NCI-H2196 (cell line): ENCODE measurements around the gene ANGPTL5.
"Not testable (repeated sequence)": the region's sequence is repeated elsewhere in the genome, so short reads cannot be mapped to it uniquely, and the experiment has no call there.

Experiments
- DNase-seq: peaks from one replicate; lab custom pipeline; 2025; ENCODE audit not compliant: unreplicated experiment; lab: John Stamatoyannopoulos, UW

The ANGPTL5 gene

DNA sequence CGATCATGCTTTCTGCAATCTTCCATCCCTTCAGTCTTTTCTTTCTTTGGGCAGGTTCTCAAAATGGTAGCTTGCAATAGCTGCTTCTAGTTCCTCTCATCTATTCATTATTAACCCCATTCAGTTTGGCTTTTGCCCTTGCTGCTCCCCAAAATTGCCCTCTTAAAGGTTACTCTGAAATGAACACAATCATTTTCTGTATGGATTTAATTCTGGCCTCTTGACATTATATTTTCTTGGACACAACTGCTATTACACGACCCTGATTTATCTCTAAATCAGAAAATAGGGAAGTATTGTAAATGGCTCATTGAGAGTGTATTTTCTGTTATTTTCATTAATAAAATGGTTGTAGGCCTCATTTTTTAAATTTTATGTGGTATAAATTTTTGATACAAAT lies at the start of gene ANGPTL5:
ANGPTL5 (minus strand) TSS at position 101 of the 400 bp plus-strand sequence. CDS start 8,613 bp downstream, outside the sequence.
- DNase-seq, result no peak

DNA sequence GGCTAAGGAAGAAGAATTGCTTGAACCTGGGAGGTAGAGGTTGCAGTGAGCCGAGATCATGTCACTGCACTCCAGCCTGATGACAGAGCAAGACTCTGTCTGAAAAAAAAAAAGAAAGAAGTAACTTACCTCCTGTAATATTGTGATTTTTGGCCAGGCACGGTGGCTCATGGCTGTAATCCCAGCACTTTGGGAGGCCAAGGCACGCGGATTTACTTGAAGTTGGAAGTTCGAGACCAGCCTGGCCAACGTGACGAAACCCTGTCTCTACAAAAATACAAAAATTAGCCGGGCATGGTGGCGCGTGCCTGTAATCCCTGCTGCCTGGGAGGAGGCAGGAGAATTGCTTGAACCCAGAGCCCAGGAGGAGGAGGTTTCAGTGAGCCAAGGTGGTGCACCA lies 47.9 kb upstream of the ANGPTL5 start:
- DNase-seq, result not testable (repeated sequence)

DNA sequence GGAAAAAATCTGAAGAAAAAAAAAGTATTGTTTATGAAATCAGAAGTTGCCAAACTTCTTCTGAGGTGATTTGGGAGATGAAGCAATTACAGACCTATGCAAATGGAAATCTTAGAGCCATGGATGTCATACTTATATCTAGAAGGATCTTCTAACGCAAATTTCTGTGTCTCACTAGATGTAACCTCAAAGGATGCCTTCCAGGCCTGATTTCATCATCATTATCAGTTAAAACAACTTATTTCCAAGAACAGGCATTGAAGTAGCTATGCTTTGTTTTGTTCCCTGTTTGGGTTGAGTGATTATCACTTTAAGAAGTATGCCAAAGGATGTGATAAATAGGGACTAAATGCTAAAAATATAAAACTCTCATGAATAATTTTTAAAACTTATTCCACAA lies 43.9 kb upstream of the ANGPTL5 start:
- DNase-seq, result no peak

DNA sequence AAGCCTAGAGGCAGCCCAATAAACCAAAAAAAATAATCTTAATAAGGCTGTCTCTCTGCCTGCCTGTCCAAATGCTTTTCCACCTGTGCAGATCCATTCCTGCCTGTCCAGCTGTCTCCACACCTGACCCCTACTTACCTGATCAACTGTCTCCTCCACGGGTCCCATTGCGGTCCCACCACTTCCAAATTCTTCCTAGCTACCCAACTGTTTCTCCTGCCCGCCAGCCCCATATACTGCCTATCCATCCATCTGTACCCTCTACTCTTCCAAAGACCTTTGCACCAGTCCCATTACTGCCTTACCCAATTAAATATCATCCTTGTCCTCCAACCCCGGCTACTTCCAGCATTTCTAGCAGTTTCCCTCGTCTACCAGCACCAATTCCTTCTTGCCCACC lies 39.4 kb upstream of the ANGPTL5 start:
- DNase-seq, result no peak

DNA sequence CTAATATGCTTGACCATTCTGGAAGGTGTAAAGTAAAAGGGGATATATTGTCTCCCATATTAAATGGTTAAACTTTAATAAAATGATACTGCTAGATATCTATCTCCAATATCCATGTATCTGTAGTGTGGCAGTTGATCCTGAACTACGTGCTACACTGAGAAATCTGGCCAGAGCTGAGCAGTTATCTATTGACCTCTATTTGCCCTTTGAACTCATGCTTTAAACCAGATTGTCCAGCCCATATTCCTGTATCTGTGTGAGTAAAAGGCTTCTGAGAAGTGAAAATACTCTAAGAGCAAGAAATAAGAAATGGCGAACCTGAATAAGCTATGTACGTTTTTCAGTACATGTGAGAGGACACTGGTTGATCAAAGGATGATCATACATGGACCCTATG lies 39.0 kb upstream of the ANGPTL5 start:
- no peak for DNase-seq

DNA sequence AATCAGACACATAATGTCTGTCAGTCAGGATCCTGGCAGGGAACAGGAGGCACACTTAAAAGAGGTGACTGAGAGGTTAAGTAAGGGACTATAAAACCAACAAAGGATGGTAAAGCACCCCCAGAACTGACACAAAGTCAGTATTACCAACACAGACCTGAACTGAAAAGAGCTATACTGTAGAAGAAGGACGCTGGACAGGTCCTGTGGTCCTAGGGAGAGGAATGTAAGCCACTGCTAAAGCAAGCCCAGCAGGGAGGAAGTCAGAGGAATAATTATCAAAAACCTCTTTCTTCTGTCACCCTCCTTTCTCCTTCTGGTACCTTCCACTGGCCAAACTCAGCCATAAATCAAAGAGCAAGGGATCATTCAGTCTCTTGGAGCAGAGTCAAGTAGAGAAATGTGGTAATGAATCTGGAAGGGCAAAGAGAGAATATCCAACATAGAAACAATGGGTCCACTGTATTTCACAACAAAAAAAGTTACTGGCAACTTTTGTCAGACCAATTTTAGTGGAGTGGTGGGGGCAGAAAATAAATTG lies 33.4 kb upstream of the ANGPTL5 start:
- DNase-seq, result no peak

DNA sequence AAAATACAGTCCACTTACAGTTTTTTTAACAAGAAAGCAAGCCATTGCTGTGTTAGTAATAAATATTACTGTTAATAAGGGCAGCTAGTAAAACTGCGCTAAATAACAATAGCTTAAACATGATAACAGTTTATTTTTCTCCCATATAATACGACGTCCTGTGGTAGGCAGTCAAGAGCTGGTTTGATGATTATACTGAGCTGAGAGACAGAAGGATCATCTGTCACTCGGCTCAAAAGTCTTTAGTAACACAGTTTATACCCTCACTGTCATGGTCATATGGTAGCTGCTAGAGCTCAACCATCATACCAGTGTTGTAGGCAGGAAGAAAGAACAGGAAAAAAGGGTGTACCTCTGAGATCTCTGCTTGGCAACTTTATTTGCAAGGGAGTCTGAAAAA lies 29.1 kb upstream of the ANGPTL5 start:
- no peak for DNase-seq

DNA sequence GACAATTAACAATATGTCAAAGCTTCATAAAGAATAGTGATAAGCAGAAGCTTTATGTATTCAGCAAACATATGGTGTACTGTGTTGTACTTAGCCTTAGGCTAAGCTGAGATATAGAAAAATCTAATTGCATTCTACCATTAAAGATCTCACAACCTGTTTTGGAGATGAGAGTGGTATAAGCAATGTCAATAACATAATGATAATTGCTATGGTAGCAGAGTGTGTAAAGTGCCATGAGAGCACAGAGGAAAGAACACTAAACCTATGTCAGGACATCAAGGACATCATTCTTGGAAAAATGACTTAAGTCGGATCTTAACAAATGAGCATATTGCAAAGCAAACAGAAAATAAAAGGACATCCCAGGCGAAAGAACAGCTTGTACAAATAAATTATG lies 28.6 kb upstream of the ANGPTL5 start:
- DNase-seq, result no peak

DNA sequence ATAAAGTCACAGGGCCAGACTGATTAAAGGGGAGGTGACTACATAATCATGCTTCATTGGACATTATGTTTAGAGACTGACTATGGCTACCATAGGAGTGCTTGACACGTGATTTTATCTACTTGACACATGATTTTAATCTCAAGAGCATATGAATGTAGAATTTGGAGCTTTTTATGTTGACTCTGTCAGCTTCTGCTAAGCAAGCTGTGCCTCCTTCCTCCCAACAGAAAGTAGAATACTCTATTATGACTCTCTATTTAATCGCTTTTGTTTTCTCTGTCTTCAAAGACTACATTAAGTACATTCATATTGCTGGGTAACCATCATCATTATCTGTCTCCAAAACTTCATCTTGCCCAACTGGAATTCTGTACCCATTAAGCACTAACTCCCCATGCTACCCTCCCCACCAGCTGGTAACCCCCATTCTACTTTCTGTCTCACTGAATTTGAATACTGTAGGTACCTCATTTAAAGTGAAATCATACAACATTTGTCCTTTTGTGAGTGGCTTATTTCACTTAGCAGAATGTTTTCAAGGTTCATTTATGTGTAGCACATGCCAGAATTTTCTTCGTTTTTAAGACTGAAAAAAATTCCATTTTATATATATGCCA lies 24.7 kb upstream of the ANGPTL5 start:
- no peak for DNase-seq

DNA sequence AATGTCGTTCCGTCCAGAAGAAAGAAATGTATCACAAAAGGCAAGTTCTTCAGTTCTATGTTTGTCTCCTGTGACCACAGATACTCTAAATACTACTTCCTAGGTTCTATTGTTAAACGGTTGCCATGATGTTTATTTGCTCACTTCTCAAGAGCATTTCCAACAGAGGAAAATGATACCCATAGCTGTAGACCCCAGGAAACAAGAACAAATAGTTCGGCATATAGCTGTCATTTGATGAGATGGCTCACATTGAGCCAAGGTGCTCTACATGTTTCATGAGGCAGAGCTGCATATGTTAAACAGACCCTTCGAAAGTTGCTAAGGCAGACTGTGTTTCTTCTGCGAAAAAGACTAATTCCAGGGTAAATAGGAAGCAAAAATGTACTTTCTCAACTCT lies 15.4 kb upstream of the ANGPTL5 start:
- DNase-seq, result no peak

DNA sequence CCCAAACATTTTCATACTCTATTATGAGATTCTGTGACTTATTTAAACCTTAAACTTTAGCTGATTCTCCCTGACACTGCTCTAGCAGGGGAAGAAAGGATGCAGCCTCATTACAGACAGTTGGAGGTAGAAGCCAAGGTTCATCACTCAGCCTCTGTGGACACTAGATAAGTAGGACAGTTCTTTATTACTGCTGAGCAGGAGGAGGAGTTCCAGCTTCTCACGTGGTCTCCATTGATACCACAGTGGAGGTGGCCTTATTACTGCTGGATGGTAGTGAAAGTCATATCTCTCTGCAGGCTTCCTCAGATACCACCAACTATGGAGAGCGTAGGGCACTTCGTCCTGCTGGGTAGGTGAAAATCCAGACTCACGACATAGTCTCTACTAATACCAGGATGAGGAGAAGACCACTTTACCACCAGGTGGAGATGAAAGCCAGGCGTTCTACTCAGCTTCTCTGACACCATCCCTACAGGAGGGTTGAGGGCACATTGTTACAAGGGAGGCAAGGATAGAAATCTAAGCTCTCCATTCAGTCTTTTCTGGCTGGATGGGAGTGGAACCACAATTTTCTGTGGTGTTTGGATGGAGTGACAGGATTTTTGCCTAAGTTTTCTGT lies 13.1 kb upstream of the ANGPTL5 start:
- DNase-seq, result no peak

DNA sequence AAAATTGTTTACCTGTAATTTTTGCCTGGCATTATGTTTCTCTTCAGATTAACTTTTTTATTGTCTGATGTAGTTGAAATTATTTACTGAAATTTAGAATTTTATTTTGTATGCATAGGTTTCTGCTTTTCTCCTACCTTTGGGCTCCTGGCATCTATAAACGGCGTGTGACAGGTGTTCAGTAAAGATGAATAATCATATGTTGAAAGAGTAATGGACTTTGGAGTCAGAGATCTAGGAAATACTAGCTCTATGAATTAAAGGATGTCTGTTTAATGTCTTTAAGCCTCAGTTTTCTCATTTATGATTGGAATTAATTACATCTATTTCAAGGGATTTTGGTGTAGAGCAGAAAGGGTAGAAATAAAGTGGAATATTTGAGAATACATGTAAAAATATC lies 7.2 kb upstream of the ANGPTL5 start:
- no peak for DNase-seq

DNA sequence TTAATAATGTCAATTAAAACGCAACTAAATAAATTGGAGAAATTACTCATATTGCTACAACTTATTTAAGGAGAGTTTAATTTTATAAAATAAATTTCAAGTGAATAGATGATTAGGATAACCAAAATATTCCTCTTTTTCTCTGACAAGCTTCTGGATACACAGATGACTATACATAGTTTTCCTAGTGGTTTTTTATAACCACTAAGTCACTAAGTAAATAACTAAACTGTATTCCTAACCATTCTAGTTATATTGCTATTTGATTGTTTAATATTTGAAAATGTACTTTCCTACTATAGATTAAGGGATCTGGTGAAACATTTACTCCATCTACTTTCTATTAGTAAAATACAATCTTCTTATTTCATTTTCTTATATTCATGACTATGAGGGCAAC lies 4.7 kb upstream of the ANGPTL5 start:
- DNase-seq, result no peak

DNA sequence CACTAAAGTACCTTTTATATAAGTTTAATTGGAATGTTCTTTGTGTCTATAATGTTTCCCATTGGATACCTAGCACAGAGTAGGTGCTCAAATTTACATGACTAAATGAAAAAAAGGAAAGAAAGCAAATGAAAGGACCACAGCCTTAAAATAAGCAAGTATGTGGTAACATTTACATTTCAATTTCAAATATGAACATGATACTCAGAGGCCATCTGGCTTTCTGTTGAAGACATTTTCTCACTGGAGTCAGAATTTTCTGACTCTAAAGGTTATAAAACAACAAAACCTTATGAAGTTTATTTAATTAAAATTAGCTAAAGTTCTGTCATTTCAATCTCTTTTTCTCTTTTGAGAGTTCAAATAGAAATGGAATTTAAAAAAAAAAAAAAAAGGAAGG lies 904 bp upstream of the ANGPTL5 start:
- DNase-seq, result no peak

DNA sequence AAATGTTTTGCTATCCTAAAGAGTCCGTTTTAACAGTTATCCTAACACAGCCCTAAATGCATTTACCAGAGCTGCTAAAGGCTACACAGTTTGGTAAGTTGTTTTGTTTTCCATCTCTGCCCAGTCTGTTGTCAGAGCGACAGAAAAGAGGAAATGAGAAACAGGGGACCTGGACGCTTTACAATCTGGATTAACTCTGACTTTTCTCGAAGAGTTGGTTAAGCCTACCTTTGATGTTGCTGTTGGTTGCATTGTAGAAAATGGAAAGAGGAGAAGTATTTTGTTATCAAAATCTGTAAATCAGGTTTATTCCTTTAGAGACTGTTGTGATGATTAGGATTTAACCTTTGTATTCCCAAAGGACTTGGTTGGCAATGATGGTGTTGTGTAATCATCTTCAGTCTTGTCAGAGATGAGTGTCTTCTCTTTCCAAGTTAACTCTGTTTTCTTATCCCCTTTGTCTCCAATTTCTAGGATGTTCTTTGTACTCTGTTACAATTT lies 481 bp downstream of the ANGPTL5 start:
- DNase-seq, result no peak

DNA sequence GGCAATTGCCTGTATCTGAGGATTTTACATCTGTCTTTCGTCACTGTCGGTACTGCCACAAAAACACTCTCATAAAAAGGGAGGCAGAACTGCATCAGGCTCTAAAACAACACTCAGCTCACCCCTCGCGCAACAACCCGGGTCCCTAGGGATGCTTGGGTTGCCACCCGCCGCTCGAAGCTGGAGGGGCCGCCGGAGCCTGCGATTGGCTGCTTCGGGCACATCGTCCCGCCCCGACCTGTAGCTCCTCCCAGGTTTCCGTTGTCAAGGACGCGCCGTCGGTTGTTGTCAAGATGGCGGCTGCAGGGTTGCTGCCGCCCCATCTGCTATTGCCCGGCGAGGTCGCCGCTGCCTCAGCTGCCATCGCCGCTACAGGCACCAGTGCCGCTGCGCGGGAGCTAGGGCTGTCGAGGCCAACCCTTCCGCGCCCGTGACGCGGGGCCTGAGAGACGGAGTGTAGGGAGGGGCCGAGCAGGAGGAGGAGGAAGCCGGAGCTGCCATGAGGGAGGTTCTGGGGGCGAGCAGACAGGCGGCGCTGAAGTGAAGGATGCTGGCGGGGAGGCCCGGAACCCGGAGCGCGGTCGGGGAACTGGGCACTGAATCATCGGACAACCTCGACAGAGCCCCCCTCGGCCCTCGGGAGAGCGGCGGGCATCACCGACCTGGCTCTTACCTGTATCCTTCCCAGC lies 1.4 kb downstream of the ANGPTL5 start, which contains the start of gene CEP126:
CEP126 (plus strand) TSS at position 273 of the 689 bp plus-strand sequence; CDS start at position 548, 275 bp downstream.
- DNase-seq, result peak; percentile 84

DNA sequence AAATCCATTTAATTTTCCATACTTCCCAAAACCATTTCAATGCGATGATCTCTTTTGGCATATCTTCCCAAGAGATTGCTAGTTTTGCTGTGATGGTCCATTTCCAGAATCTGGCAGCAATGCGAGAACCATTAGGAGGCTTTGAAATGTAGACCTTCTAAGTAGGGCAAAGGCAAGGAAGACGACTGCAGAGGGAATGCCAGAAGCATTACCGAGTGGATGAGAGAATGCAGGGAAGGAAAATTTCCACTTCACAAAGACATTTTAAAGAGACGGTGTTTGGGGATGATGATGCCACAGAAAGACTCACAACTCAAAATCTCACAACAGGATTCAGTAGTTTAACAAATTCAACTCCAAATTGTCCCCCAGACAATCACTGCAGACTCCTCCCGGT lies 2.0 kb downstream of the ANGPTL5 start:
- no peak for DNase-seq

DNA sequence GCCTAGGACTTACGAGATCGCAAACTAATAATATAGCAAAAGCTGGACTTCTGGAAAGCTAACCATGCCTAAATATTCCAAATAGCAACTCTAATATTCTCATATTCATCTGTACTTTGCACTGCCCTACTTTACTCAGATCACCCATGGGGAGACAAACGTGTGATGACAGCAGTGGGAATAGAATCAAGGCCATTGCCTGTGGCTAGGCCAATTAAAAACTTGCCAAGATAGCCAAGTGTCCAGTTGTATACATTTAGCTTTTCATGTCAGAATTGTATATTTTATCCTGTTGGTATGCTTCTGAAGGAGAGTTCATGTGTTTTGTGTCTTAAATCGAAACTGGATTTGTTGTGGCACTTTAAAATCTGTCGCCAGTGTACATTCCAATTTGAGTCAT lies 2.7 kb downstream of the ANGPTL5 start:
- DNase-seq, result no peak

DNA sequence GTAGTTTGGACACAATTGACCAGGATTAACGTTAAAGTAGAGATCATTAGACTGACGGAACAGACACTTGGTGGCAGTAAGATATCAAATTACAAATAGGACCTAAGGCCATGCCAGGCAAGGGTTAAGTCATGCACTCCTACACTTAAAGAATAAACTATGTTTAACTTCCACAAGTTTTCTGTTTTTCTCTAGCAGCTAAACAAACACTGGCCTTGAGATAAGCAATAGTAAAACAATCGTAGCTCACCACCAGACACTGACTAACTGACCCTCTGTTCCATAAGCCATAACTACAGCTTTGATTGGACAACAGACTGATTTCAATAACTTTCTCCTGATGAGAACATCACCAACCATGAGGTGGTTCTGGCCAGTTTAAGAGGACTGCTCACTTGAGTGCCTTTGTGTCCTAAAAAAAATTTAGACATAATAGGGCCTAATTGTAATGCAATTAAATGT lies 3.5 kb downstream of the ANGPTL5 start:
- DNase-seq, result no peak

DNA sequence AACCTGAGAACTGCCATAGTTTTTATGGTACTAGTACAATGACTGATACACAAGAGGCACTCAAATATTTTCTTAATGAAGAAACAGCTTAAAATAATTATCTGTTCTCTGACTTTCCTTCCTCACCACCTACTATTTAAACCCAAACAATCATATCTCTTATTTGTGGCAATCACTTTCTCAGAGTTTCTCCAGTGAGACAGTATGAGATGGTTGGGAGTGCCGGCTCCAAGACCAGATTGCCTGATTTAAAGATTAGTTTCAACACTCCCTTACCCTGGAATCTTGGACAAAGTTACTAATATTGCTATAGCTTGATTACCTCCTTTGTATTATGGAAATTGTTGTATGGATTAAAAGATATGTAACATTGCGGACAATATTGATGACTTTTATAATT lies 7.2 kb downstream of the ANGPTL5 start:
- DNase-seq, result no peak

DNA sequence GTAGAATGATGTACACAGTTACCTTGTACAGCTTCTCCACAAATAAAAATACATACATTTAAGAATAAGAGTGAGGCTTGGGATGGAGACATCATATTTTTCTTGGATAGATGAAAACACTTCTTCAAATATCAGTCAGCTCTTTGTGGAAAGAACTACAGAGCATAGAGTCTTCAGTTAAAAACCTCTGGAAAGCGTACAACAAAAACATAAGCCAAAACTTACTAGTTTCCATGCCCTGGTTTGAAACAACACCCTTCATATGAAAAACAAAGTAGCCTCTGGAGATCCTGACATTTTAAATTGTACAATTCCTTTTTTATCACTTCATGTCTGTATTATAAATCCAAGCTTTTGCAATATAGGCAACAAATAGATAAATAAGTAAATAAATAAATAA lies 8.5 kb downstream of the ANGPTL5 start:
- DNase-seq, result no peak

DNA sequence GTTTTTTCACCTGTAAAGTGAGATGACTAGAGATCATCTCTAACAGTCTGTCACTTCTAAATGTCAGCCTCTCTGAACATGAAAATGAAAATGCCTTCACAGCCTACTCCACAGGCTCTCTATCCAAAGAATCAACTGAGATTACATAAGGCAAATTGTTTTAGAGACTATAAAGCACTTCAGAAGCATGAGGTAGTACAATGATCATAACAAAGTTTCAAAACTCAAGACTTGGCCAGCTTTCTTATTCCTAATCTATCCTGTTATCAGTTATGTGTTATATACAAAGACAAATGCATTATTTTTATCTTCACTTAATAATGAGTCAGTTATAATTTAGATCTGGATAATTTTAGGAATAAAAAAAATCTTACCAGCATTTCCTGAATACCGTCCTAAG lies 21.8 kb downstream of the ANGPTL5 start:
- no peak for DNase-seq
